GM12864 (cell line): ENCODE results near the gene SULT1E1.

Experiments
- DNase-seq: peaks from one replicate; pipeline ENCODE4 v3.0.0-alpha.2; 2011; ENCODE audit warnings: low read depth
- H3K4me3 ChIP-seq: 2 replicates; pipeline ENCODE4 v1.5.1; 2011; ENCODE audit warnings: mild to moderate bottlenecking, low read depth, low read length, control low read depth
- CTCF ChIP-seq: IDR thresholded peaks from 2 replicates; pipeline ENCODE4 v1.5.1; 2011; ENCODE audit warnings: low read depth, mild to moderate bottlenecking, moderate library complexity, low read length, control low read depth, inconsistent platforms; ENCODE audit errors: missing control alignments

SULT1E1 gene

GRCh38 chr4:69861756-69862155, 1.8 kb upstream of the SULT1E1 start:
- no peak overlapping the region for H3K4me3 ChIP-seq
- no peak for TF ChIP-seq CTCF
- DNase-seq = no peak

GRCh38 chr4:69860521-69861298, 765 bp upstream of the SULT1E1 start:
- TF ChIP-seq CTCF = no peak
- H3K4me3 ChIP-seq = no peak overlapping the region
- DNase-seq = no peak

DNA sequence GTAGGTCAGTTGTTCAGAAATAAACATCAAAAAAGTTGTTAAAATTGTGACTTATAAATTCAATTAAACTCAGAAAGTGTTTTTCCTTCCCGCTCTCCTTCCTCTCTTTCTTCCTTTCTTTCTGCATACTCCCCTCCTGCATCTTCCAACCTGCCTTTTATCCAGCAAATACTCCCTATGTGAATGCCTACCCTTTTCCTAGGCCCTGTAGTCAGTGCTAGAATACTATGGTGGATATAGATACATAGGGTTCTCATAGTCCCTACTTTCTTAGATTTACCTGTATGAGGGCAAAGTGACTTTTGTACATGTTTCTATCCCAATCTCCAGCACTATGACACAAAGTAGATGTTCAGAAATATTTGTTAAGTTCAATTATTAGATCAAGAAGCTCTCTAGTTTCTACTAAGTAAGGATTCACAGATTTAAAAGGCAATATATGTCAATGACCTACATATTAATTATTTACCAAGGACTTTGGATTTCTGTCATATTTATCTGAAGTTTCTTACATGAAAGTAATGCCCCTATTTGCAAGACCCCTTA, 732 bp downstream of the SULT1E1 start:
- no peak for DNase-seq
- H3K4me3 ChIP-seq = no peak overlapping the region
- TF ChIP-seq CTCF = no peak

DNA sequence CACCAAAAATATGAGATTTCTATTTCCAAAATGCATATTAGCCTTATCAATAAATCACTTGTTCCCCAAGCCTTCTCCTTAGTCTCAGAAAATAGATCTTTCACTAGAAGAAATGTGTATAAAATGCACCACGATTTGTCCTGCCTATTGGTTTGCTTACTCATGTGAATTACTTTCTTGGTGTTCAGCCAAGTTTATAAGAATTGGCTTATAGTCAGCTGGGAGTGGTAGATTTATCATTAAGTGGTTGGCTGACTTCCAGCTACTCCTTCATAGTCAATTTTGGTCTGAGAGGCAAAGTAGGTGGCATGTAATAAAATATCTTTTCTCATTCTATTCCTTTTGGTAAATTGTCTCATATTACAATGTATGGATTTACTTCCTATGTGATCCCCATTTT, 1.3 kb downstream of the SULT1E1 start:
- DNase-seq = no peak
- no peak for TF ChIP-seq CTCF
- H3K4me3 ChIP-seq = no peak overlapping the region

DNA sequence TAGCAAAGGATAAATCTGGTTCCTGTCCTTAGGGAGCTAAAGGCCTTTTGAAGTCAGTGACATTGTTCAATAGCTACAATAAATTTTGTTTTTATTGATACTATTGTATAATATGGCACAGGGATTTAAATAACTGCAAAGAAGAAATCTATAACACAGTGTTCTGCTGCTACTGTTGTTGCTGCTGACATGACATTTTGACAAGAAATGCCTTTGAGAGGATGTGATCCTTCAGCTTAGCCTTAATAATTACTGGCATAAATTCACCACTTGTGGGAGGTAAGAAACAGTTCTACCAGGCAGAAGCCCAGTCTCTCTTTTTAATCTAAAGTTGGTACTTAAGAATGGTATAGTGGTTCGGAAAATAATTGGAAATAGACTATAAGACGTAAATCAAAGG, 4.1 kb downstream of the SULT1E1 start:
- DNase-seq = no peak
- TF ChIP-seq CTCF = no peak
- H3K4me3 ChIP-seq = no peak overlapping the region

GRCh38 chr4:69849969-69850368, 10.0 kb downstream of the SULT1E1 start:
- H3K4me3 ChIP-seq = no peak overlapping the region
- DNase-seq = no peak
- TF ChIP-seq CTCF = no peak

- H3K4me3 ChIP-seq = no peak overlapping the region
- TF ChIP-seq CTCF = no peak
- DNase-seq = no peak
Measured at GRCh38 chr4:69849297-69849696, 10.6 kb downstream of the SULT1E1 start.
